Right ventricle myocardium superior (tissue), 1 donor: ENCODE data around the gene TRMU. TPM values are rescaled to one million over a fixed set of nuclear protein-coding genes. Genes with fewer than 3 reads are reported as not detected.
"Not testable (repeated sequence)": the region's sequence is repeated elsewhere in the genome, so short reads cannot be mapped to it uniquely, and the experiment has no call there.

Experiments
- ATAC-seq: fragments of 200-7000 bp; cut with Tn5 transposase; one replicate; pipeline ENCODE4 v1.9.1; 2020; ENCODE audit warnings: mild to moderate bottlenecking; ENCODE audit not compliant: poor library complexity
- DNase-seq: peaks from one replicate; pipeline ENCODE4 v3.0.0-alpha.2; 2020
- intact Hi-C: fragments of 100-400 bp; cut with DNase I; formaldehyde crosslinking; loops from one replicate; pipeline ENCODE4 v1.11.2; 2022
- total RNA-seq: library from RNA; stranded (reverse); fragmentation: NEBNext Ultra II Directional; extraction: Animal tissue kit (Norgen Biotek cat#: 25700); gene quantifications from one replicate; pipeline ENCODE4 v1.2.1, GENCODE V29; 2021
- donor health status: DM: no; HTN: yes; CAD: no; lungs with severe emphysema.

Gene TRMU
- total RNA-seq, 1 donor from 2014 or later, result 37.7 TPM

- DNase-seq (peak; percentile 100), ATAC-seq (peak; percentile 98)
- intact Hi-C loops, result loop anchor here (5.0 kb wide), 2 partner anchors 149 to 174 kb away; no protein-coding TSS in a partner anchor
Observed at GRCh38 chr22:46296257-46297150, 39.0 kb upstream of the TRMU start, which contains the start of gene GTSE1. GTSE1 (plus strand) TSS chr22:46296870; CDS start chr22:46297401, 531 bp downstream.

- ATAC-seq (peak; percentile 2), DNase-seq (peak; percentile 57)
- intact Hi-C loops, result loop anchor here (5.0 kb wide), 2 partner anchors 150 to 175 kb away; no protein-coding TSS in a partner anchor
Observed at GRCh38 chr22:46297151-46297812, 38.2 kb upstream of the TRMU start.

GRCh38 chr22:46299101-46299500, 36.4 kb upstream of the TRMU start:
- peak; percentile 8 for DNase-seq
- no peak for ATAC-seq
- intact Hi-C loops, result loop anchor here (5.0 kb wide), 2 partner anchors 152 to 177 kb away; no protein-coding TSS in a partner anchor

- intact Hi-C loops, result no loop called here
- DNase-seq (peak; percentile 31), ATAC-seq (no peak)
Observed at GRCh38 chr22:46300491-46300890, 35.0 kb upstream of the TRMU start.

DNA sequence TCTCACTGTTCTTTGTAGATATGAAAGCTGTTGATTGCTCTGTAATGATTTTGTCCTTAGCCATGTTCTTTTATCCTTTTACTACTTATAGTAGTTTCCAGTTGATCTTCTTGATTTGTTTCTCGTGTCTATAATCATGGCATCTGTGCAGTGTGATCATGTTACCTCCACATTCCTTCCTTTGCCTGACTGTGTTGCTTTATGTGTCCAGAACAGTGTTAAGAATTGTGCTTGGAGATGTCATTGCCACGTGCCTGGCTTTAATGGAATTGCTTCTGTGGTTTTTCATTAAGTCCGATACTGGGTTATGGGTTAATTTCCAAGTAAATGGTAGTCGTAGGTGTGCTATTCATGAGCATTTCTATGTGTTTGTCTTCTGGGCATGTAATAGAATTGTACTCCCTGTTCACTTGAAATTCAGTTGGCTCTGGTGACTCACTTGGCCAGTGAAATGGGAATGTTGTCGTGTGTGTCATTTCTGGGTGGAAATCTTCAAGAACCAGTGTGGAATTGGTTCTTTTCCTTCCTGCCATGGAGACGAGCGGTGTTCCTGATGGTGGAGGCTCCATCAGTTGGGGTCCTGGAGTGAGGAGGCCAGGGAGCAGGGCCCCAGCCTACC, 32.1 kb upstream of the TRMU start:
- DNase-seq (no peak), ATAC-seq (no peak)
- intact Hi-C loops, result no loop called here

- DNase-seq (peak; percentile 20), ATAC-seq (peak; percentile 26)
- intact Hi-C loops, result no loop called here
Observed at GRCh38 chr22:46308283-46308988, 27.1 kb upstream of the TRMU start.

DNA sequence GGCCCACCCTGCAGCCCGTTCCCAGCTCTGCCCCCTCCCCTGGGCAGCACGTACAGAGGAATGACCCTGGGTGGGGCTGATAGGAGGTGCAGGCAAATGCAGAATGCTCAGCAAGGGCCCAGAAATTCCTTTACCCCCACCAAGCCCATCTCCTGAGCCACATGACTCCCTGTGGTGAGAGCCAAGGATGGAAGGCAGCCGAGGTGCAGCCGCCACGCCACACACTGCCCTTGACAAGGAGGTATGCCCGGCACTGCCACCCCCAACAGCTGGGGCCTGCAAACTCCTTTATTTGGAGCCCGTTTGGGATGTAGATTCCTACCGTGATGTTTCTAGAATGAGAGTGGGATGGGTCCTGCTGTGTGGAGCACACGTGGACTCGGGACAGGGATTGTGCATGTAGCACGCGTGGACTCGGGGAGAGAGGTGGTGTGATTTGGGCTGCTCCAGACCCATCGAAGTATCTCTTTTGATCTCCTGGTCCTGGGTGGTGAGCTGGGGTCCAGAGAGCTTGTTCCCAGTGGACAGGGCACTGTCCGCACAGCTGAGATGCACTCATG, 25.9 kb upstream of the TRMU start:
- DNase-seq (peak; percentile 58), ATAC-seq (peak; percentile 89)
- intact Hi-C loops, result no loop called here

GRCh38 chr22:46312056-46312455, 23.5 kb upstream of the TRMU start:
- DNase-seq, result peak; percentile 33
- no peak for ATAC-seq
- intact Hi-C loops, result no loop called here

DNA sequence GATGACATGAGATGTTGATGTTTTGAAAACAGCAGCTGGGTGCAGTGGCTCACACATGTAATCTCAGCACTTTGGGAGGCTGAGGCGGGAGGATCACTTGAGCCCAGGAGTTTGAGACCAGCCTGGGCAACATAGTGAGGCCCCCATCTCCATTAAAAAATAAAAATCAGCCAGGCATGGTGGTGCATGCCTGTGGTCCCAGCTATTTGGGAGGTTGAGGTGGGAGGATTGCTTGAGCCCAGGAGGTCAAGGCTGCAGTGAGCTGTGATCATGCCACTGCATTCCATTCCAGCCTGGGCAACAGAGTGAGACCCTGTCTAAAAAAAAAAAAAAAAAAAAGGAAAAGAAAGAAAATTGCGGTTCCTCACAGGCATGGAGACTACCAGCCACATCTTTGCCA, 22.7 kb upstream of the TRMU start:
- DNase-seq, intact Hi-C loops, ATAC-seq: not testable (repeated sequence)

DNA sequence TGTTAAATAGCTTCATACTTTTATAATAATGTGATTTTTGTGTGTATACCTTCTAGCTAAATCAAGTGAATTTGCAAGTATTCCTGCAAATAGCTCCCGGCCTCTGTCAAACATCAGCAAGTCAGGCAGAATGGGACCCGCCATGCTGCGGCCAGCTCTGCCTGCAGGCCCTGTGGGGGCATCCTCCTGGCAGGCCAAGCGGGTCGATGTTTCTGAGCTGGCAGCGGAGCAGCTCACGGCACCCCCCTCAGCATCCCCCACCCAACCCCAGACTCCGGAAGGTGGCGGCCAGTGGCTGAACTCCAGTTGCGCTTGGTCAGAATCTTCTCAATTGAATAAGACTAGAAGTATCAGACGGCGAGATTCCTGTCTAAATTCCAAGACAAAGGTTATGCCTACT, 19.5 kb upstream of the TRMU start:
- intact Hi-C loops, result loop anchor here (2.0 to 5.0 kb wide), 2 partner anchors 191 to 324 kb away; no protein-coding TSS in a partner anchor
- DNase-seq (peak; percentile 8), ATAC-seq (no peak)

GRCh38 chr22:46317646-46318045, 17.9 kb upstream of the TRMU start:
- DNase-seq (no peak), ATAC-seq (no peak)
- intact Hi-C loops, result loop anchor here (5.0 kb wide), 1 partner anchor 325 kb away; no protein-coding TSS in a partner anchor

DNA sequence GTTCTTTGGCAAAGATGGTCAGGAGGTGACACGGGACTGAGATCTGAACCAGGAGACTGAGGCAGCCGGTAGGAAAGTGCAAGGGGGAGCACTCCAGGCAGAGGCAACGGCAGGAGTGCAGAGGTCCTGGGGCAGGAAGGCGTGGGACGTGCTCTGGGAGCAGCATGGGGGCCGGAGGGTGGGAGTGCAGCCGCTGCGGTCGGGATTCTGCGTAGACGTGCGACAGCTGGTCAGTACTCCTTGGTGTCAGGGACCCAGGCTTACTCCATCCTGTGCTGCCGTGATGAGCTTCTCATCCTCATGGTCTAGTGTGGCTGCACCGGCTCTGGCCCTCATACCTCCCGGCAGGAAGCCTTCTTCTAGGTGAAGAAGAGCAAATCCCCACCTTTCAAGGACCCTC, 16.9 kb upstream of the TRMU start:
- intact Hi-C loops, result loop anchor here (5.0 kb wide), 1 partner anchor 326 kb away; no protein-coding TSS in a partner anchor
- ATAC-seq (no peak), DNase-seq (no peak)

GRCh38 chr22:46319319-46319718, 16.2 kb upstream of the TRMU start:
- no peak for DNase-seq
- no peak for ATAC-seq
- intact Hi-C loops, result loop anchor here (5.0 kb wide), 1 partner anchor 327 kb away; no protein-coding TSS in a partner anchor

GRCh38 chr22:46320166-46320710, 15.3 kb upstream of the TRMU start:
- intact Hi-C loops, result no loop called here
- DNase-seq (no peak), ATAC-seq (peak; percentile 30)

GRCh38 chr22:46320716-46321386, 14.7 kb upstream of the TRMU start:
- intact Hi-C loops, result no loop called here
- ATAC-seq (no peak), DNase-seq (no peak)

DNA sequence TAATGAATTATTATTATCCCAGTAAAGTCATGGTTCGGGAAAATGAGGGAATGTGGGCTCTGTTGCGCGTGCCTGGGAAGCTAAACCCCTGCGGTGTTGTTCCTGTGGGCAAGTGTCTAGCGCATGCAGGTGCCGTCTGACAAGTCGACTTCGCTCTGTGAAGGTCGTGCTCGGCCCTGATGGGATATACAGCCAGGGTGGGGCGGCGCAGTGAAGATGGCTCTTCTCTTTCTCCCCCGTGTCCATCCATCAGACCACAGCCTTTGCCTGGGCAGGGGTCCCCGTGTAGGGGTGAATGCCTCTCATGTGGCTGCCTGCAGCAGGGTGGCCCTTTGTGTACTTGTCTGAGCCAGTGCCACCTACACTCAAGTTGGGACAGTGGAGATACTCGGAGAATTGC, 12.8 kb upstream of the TRMU start:
- intact Hi-C loops, result no loop called here
- no peak for DNase-seq
- no peak for ATAC-seq

DNA sequence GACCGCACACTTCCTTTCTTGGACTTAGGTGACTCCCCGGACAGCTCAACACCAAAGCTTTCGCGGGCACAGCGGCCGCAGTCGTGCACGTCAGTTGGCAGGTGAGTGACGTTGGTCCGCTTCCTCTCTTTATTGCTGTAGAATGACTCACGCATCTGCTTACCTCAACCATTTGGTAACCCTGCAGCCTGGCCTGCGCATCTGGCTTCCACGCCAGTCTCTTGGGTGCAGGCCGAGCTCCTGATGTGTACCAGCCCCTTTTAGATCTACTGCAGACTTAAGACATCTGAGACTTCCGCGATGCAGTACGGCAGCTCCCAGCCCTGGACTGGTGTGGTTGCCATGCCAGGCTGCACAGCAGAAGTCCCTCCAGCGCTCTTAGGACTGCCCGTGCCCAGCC, 12.4 kb upstream of the TRMU start:
- intact Hi-C loops, result no loop called here
- no peak for DNase-seq
- no peak for ATAC-seq
